ENCODE measurements around the gene NDST3. TPM values are rescaled to one million over a fixed set of nuclear protein-coding genes. Genes with fewer than 3 reads are reported as not detected.

NDST3 gene
- total RNA-seq, 2 donors from 2014 or later = not detected

DNA sequence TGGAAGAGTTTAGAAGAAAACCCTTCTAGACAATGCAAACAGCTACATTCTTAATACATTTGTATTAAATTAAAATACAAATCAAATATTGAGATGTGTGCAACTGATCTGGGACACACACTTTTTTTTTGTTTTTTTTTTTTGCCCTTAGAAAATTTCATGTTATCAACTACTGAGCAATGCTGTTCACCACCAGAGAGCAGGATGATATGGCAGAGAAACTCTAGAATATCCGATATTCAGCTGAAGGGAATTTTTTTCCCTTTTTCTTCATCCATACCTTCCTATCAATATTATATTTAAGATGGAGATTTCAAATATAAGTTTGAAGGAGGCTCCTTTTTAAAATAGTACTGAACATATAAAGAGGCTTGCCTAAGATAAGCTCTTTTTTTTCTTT lies 1.0 kb downstream of the NDST3 start:
- no peaks in the 10 kb centered on the region for H3K9me3 Mint-ChIP-seq
- ATAC-seq (replicated peaks in 1 of 2) = no peak
- peaks cover 16% of the 10 kb centered on the region for H3K27me3 Mint-ChIP-seq (ENCODE audit: low read depth)
- H3K4me1 Mint-ChIP-seq (ENCODE audit: low read depth) = peaks cover 6% of the 10 kb centered on the region
- H3K36me3 Mint-ChIP-seq (ENCODE audit: insufficient read depth in 2 of 2) = peaks cover 2 to 3% of the 10 kb centered on the region in 2 donors
- H3K27ac Mint-ChIP-seq = no peak overlapping the region
- DNase-seq = no peak
- no peak overlapping the region for H3K4me3 Mint-ChIP-seq

DNA sequence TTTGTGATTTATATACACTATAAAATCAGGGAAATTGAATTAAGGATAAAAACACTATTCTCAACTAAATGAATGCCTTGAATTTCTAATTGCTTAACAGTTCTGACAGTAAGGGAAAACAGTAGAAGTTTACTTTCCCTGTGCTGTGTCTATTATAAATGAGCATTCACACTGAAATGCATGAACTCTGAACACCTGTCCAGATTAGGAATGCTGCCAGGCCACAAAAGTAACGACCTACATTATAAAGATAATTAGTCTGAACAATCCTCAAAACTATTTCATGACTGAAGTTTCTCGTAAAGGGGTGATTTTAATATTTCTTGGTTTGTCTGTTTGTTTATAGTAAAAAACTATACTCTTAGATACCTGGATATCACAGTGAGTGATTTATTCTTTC lies 2.0 kb downstream of the NDST3 start:
- ATAC-seq (replicated peaks in 1 of 2) = no peak
- DNase-seq = no peak
- no peak overlapping the region for H3K27ac Mint-ChIP-seq
- H3K9me3 Mint-ChIP-seq = no peaks in the 10 kb centered on the region
- H3K4me1 Mint-ChIP-seq (ENCODE audit: low read depth) = peaks cover 6% of the 10 kb centered on the region
- no peak overlapping the region for H3K4me3 Mint-ChIP-seq
- peaks cover 2 to 3% of the 10 kb centered on the region in 2 donors for H3K36me3 Mint-ChIP-seq (ENCODE audit: insufficient read depth in 2 of 2)
- peaks cover 16% of the 10 kb centered on the region for H3K27me3 Mint-ChIP-seq (ENCODE audit: low read depth)

DNA sequence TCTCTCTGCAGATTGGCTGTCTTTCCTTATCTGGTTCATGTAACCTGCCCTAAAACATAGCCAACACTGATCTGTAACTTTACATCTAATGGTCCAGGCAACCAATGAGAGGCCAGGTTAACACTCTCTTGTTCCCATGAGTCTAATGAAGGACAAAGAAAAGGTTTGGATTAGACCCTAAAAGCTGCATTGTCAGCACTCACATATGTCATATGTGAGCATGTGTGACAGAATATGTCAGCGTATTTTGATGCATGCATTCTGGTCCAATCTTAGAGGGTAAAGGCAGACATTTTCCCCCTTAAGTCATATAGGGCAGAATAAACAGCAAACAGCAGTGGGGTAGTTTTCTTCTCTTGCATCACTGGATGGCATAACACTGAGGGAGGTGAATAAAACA lies 3.7 kb downstream of the NDST3 start:
- Mint-ChIP-seq H3K4me1 (ENCODE audit: low read depth) (peaks cover 6% of the 10 kb centered on the region), H3K9me3 (no peaks in the 10 kb centered on the region), H3K27ac (no peak overlapping the region), H3K36me3 (ENCODE audit: insufficient read depth in 2 of 2) (peaks cover 2 to 3% of the 10 kb centered on the region in 2 donors), H3K27me3 (ENCODE audit: low read depth) (peaks cover 10% of the 10 kb centered on the region), H3K4me3 (no peak overlapping the region)
- no peak for DNase-seq
- ATAC-seq (replicated peaks in 1 of 2) = no peak

DNA sequence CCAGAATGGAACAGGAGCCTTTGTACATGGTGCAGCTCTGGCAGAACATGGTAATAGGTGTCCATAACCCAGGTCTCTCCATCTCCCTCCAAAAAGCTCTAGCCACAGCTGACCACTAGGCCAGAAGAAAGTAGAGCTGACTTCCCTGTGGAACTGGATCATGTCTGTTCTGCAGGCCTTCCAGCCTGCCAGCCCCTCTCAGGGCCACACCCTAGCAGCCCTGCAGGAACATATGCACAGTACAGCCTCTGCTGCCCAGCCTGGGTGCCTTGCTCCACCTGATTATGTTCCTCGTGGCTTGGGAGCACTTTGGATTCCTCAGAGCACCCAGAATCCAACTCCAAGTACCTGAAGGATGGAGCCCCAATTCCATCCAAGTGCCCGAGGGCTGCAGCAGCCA lies 12.0 kb downstream of the NDST3 start:
- H3K36me3 Mint-ChIP-seq (ENCODE audit: insufficient read depth in 2 of 2) = no peaks in the 10 kb centered on the region
- no peak overlapping the region for H3K4me3 Mint-ChIP-seq
- H3K27ac Mint-ChIP-seq = no peak overlapping the region
- H3K27me3 Mint-ChIP-seq (ENCODE audit: low read depth) = no peaks in the 10 kb centered on the region
- no peaks in the 10 kb centered on the region for H3K4me1 Mint-ChIP-seq (ENCODE audit: low read depth)
- H3K9me3 Mint-ChIP-seq = peaks cover 0 to 3% of the 10 kb centered on the region in 2 donors
- DNase-seq = no peak
- no peak for ATAC-seq (replicated peaks in 1 of 2)

DNA sequence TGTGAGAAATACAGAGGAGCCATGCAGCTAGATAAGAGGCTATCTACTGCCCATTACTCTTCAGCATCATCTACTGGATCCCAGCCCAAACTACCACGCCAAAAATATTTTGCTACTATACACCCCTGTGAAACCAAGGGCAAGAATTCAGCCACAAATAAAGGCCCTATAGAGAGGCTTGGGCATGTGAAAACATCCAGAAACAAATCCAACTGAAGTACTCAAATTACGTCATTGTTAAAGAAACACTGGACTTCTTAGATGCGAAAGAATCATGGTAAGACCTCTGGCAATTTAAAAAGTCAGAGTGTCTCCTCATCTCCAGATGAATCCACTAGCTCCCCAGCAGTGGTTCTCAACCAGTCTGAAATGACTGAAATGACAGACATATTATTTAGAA lies 12.8 kb downstream of the NDST3 start:
- no peak overlapping the region for H3K27ac Mint-ChIP-seq
- H3K27me3 Mint-ChIP-seq (ENCODE audit: low read depth) = no peaks in the 10 kb centered on the region
- DNase-seq (no peak), ATAC-seq (replicated peaks in 1 of 2) (no peak)
- H3K4me3 Mint-ChIP-seq = no peak overlapping the region
- H3K36me3 Mint-ChIP-seq (ENCODE audit: insufficient read depth in 2 of 2) = no peaks in the 10 kb centered on the region
- no peaks in the 10 kb centered on the region for H3K4me1 Mint-ChIP-seq (ENCODE audit: low read depth)
- H3K9me3 Mint-ChIP-seq = peaks cover 1 to 3% of the 10 kb centered on the region in 2 donors

DNA sequence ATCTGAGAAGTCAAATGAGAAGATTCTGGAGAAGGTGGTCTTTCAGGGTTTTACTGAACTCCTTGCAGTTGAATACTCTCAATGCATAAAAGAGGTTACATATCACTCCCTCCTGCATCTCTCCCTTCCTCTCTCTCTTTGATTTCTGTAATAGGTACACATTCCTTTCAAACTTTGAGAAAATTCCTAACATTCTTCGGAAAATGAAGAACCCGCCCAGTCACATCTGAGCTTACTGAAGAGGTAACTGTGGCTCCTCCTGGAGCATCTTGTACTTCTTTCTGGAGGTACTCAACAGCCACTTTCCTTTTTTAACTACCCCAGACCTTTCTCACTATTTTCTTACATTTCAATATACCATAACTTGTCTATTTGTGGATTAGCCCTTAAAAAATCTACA lies 24.7 kb downstream of the NDST3 start:
- Mint-ChIP-seq H3K27ac (no peak overlapping the region), H3K4me3 (no peak overlapping the region), H3K36me3 (ENCODE audit: insufficient read depth in 2 of 2) (no peaks in the 10 kb centered on the region), H3K9me3 (peaks cover 0 to 3% of the 10 kb centered on the region in 2 donors), H3K27me3 (ENCODE audit: low read depth) (peaks cover 7% of the 10 kb centered on the region), H3K4me1 (ENCODE audit: low read depth) (no peaks in the 10 kb centered on the region)
- ATAC-seq (replicated peaks in 1 of 2) = no peak
- no peak for DNase-seq

DNA sequence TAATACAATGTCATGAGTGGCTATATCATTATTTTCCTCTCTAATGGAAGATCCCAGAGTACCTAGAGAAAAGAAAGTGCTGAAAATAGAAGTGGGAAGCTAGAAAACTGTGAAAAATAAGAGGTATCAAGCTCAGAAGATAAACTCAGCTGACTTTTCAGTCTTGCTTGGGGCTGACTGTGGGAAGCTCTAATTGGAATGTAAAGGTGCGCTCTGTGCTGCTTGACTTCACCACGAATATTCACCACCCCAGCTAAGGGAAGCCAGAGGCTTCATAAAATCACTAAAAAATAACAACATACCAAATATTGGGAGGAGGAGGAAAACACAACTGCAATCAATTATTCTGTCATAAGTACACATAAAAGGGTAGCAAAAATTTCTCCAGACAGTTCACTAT lies 25.1 kb downstream of the NDST3 start:
- Mint-ChIP-seq H3K9me3 (peaks cover 0 to 3% of the 10 kb centered on the region in 2 donors), H3K27me3 (ENCODE audit: low read depth) (peaks cover 7% of the 10 kb centered on the region), H3K27ac (no peak overlapping the region), H3K4me3 (no peak overlapping the region), H3K36me3 (ENCODE audit: insufficient read depth in 2 of 2) (no peaks in the 10 kb centered on the region), H3K4me1 (ENCODE audit: low read depth) (no peaks in the 10 kb centered on the region)
- DNase-seq (no peak), ATAC-seq (replicated peaks in 1 of 2) (no peak)

DNA sequence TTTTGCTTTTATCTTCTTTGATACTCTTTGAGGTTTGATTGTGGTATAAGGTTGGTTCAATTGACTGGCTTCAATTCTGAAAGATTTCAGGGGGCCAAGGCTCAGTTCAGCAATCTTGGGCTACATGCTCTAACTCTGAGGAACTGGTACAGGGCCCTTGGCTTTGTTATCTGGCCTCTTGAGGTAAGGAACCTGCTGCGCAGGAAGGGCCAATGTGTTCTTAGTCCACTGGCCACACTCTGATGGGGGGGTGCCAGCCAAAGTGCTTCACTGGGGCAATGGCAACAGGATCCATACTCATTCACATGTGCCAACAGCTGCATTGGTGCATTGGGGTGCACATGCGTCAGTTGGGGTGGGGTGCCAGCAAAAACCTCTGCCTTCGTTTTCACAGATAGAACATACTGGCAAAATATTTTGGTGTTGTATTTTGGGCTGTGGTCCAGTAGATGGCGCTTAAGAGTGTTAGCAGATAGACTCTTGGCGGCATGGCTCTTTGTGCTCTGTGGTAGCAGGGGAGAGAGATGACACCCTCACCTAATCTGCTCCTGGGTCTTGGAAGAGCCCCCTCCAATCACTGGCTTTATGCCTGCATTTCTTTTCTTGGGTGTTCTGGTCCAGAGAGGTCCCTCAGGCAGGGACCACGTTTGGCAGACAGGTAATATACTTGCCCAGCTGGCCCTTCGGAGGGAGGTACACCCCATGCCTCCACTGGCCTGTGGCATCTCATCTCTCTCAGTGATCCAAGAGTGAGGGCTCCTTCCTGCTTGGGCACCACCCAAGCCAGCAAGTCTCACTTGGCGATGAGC lies 42.9 kb downstream of the NDST3 start:
- H3K9me3 Mint-ChIP-seq = peaks cover 0 to 4% of the 10 kb centered on the region in 2 donors
- H3K27me3 Mint-ChIP-seq (ENCODE audit: low read depth) = no peaks in the 10 kb centered on the region
- no peaks in the 10 kb centered on the region for H3K4me1 Mint-ChIP-seq (ENCODE audit: low read depth)
- no peaks in the 10 kb centered on the region for H3K36me3 Mint-ChIP-seq (ENCODE audit: insufficient read depth in 2 of 2)
- no peak overlapping the region for H3K4me3 Mint-ChIP-seq
- ATAC-seq (replicated peaks in 1 of 2) = no peak
- H3K27ac Mint-ChIP-seq = no peak overlapping the region
- peak; percentile 12 to 18 for DNase-seq

DNA sequence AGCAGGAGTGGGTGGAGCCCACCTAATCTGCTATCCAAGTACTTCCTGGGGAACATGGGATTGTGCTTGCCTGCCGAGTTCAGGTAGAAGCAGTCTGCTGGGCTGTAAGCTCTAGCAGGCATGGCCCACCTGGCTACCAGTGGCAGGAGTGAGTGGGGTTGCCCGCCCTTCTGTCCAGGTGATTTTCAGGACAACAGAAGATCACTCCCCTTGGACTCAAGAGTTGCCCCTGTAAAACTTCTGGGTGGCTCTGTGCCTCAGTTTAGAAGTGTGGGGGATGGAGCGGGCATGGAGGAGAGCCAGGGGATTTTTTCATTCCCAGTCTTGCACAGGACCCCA lies 43.5 kb downstream of the NDST3 start:
- Mint-ChIP-seq H3K4me1 (ENCODE audit: low read depth) (no peaks in the 10 kb centered on the region), H3K9me3 (peaks cover 0 to 2% of the 10 kb centered on the region in 2 donors), H3K36me3 (ENCODE audit: insufficient read depth in 2 of 2) (no peaks in the 10 kb centered on the region), H3K27ac (no peak overlapping the region), H3K4me3 (no peak overlapping the region), H3K27me3 (ENCODE audit: low read depth) (no peaks in the 10 kb centered on the region)
- no peak for DNase-seq
- ATAC-seq (replicated peaks in 1 of 2) = no peak

DNA sequence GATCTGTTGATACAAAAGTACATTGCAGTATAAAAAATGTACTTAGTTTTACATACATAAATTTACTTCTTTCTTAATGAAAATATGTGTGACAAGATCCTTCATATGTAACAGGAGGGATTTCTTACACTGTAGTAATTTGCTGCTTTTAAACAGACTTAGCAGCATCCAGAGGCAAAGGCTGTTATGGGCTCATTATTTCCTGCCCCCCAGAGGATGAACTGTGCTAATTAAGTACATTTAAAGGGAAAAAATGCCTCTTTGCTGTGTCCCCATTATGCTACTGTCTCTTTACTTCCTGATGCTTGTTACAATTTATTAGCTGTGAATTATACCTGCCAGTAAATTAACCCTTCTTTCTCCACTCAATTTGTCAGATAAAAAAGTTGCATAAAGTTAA lies 47.1 kb downstream of the NDST3 start:
- ATAC-seq (replicated peaks in 1 of 2) (no peak), DNase-seq (no peak)
- Mint-ChIP-seq H3K27me3 (ENCODE audit: low read depth) (no peaks in the 10 kb centered on the region), H3K9me3 (no peaks in the 10 kb centered on the region), H3K36me3 (ENCODE audit: insufficient read depth in 2 of 2) (no peaks in the 10 kb centered on the region), H3K4me1 (ENCODE audit: low read depth) (peaks cover 6% of the 10 kb centered on the region), H3K4me3 (no peak overlapping the region), H3K27ac (no peak overlapping the region)

DNA sequence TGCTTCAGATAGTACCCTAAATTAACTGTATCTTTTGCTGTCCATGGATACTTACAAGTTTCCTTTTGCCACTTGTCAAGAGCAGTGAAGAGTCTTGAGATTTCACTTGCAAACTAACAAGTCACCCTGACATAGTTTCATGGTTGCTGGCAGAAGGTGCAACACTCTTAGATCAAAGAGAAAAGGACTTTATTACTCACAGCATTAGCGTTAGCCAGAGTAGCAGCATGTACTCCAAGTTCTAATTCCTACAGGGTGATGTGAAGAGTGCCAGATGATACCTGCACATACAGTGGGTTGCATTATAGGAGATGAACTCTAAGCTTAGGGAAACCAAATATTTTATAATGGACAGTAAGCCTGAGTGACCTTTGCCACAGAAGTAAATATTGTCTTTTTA lies 47.9 kb downstream of the NDST3 start:
- peaks cover 11% of the 10 kb centered on the region for H3K4me1 Mint-ChIP-seq (ENCODE audit: low read depth)
- H3K27ac Mint-ChIP-seq = no peak overlapping the region
- no peaks in the 10 kb centered on the region for H3K36me3 Mint-ChIP-seq (ENCODE audit: insufficient read depth in 2 of 2)
- DNase-seq (no peak), ATAC-seq (replicated peaks in 1 of 2) (no peak)
- no peaks in the 10 kb centered on the region for H3K9me3 Mint-ChIP-seq
- H3K4me3 Mint-ChIP-seq = no peak overlapping the region
- H3K27me3 Mint-ChIP-seq (ENCODE audit: low read depth) = no peaks in the 10 kb centered on the region

DNA sequence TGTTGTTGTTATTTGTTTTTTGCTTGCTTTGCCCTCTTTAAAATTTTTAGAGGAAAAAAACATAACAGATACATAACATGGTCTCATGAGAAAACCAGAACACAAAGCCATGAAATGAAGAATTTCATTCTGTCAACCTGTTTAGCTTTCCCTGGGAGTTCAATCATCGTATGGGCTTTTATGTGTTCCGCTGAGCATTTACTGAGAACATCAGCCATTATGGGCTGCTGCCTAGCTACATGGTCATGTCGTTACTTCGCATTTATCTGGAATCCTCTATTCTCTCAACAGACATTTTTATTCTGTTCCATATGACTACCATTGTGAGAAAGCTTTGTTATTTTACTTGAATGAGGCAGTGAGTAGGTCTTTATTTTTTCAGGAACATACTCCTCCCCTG lies 51.4 kb downstream of the NDST3 start:
- DNase-seq = no peak
- H3K27me3 Mint-ChIP-seq (ENCODE audit: low read depth) = no peaks in the 10 kb centered on the region
- H3K36me3 Mint-ChIP-seq (ENCODE audit: insufficient read depth in 2 of 2) = no peaks in the 10 kb centered on the region
- no peak for ATAC-seq (replicated peaks in 1 of 2)
- H3K27ac Mint-ChIP-seq = no peak overlapping the region
- peaks cover 14% of the 10 kb centered on the region for H3K4me1 Mint-ChIP-seq (ENCODE audit: low read depth)
- no peak overlapping the region for H3K4me3 Mint-ChIP-seq
- no peaks in the 10 kb centered on the region for H3K9me3 Mint-ChIP-seq

DNA sequence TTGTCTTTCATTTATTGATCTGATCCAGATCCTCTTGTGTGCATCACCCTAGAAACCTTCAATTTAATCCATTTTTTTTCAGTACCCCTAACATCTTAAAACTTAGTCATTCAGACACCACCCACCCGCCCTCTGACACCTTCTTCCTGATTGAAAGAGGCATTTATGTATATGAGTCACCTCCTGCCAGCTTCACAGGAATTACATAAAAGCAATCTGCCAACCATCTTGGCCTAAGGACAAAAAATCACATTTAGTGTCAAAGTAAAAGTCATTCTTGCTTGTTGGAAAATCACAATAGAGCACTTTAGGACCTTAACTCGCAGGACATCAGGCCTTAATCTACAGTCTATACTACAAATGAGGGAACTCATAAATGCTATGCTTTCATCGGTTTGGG lies 52.1 kb downstream of the NDST3 start:
- H3K9me3 Mint-ChIP-seq = no peaks in the 10 kb centered on the region
- H3K27ac Mint-ChIP-seq = no peak overlapping the region
- DNase-seq = peak in 1 of 2 donors; percentile 26
- H3K27me3 Mint-ChIP-seq (ENCODE audit: low read depth) = no peaks in the 10 kb centered on the region
- ATAC-seq (replicated peaks in 1 of 2) = peak; percentile 55 to 81
- no peaks in the 10 kb centered on the region for H3K36me3 Mint-ChIP-seq (ENCODE audit: insufficient read depth in 2 of 2)
- H3K4me1 Mint-ChIP-seq (ENCODE audit: low read depth) = peaks cover 14% of the 10 kb centered on the region
- peak overlapping the region in 1 of 2 donors; percentile 20 for H3K4me3 Mint-ChIP-seq

DNA sequence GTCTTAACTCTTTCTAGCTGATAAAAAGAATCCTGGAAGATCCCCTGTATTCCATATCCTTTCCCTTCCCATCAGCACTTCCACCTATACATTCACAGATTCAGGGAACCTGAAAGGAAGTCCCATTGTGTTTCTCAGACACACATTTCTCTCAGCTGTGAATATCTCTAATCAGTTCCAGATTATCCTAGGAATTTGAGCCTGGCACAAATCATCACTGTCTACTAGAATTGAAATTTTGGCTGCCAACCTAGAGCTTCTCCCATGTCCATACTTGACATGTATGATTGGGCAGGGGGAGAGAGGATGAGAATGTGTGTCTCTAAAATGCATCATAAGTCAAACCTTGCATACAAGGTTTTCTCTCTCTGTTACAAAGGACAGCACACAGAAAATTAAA lies 53.1 kb downstream of the NDST3 start:
- no peaks in the 10 kb centered on the region for H3K36me3 Mint-ChIP-seq (ENCODE audit: insufficient read depth in 2 of 2)
- DNase-seq = no peak
- no peak for ATAC-seq (replicated peaks in 1 of 2)
- no peaks in the 10 kb centered on the region for H3K27me3 Mint-ChIP-seq (ENCODE audit: low read depth)
- peaks cover 14% of the 10 kb centered on the region for H3K4me1 Mint-ChIP-seq (ENCODE audit: low read depth)
- no peak overlapping the region for H3K4me3 Mint-ChIP-seq
- H3K27ac Mint-ChIP-seq = no peak overlapping the region
- no peaks in the 10 kb centered on the region for H3K9me3 Mint-ChIP-seq

All from activated T-cell treated with anti-CD3 and anti-CD28 coated beads, Interleukin-2, amount 50 U/mL, for 72 hours (primary cell).